ENCODE data around the gene USP44. TPM values are rescaled to one million over a fixed set of nuclear protein-coding genes. Genes with fewer than 3 reads are reported as not detected.
A peak's percentile ranks its signal among the peaks of the same experiment; 100 is the strongest.
"Not testable (repeated sequence)": the region's sequence is repeated elsewhere in the genome, so short reads cannot be mapped to it uniquely, and the experiment has no call there.

USP44 gene
- total RNA-seq, 2 experiments from 2014 or later, result 6.6 to 7.6 TPM

DNA sequence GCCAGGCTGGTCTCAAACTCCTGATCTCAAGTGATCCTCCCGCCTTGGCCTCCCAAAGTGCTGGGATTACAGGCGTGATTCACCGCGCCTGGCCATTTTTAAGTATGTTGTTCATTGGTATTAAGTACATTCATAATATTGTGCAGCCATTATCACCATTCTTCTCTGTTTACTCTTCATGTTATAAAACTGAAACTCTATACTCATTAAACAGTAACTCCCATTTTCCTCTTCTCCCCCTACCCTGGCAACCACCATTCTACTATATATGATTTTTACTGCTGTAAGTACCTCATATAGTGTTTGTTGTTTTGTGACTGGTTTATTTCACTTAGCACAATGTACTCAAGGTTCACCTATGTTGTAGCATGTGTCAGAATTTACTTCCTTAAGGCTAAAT, 54.2 kb downstream of the USP44 start:
- Mint-ChIP-seq H3K4me3 (no peak overlapping the region), H3K9me3 (no peaks in the 10 kb centered on the region), H3K4me1 (ENCODE audit: low read depth) (peaks cover 20% of the 10 kb centered on the region), H3K27me3 (ENCODE audit: low read depth) (no peaks in the 10 kb centered on the region), H3K27ac (no peak overlapping the region), H3K36me3 (ENCODE audit: low read depth) (peaks cover 56% of the 10 kb centered on the region)
- CTCF ChIA-PET, result no interaction called here
- intact Hi-C loops (cut with micrococcal nuclease), result no loop called here
- DNase-seq, result no peak

- intact Hi-C loops (cut with micrococcal nuclease), result no loop called here
Observed at GRCh38 chr12:95495433-95495832, 55.8 kb downstream of the USP44 start.

DNA sequence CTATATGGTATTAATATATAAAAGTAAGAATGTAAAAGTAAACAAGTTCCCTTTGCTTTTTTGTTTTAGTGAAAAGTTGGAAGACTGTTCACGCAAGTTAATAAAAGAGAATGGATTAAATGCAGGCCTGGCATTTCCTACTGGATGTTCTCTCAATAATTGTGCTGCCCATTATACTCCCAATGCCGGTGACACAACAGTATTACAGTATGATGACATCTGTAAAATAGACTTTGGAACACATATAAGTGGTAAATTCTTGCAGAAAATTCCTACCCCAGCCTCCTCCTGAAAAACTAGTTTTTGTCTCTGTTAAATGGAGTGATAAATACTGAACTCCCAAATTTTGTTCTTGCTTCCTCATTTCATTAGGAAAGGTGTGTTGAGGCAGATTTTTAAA, 56.4 kb downstream of the USP44 start:
- DNase-seq, result no peak
- Mint-ChIP-seq H3K27me3 (ENCODE audit: low read depth) (no peaks in the 10 kb centered on the region), H3K9me3 (no peaks in the 10 kb centered on the region), H3K36me3 (ENCODE audit: low read depth) (peaks cover 54% of the 10 kb centered on the region), H3K4me3 (no peak overlapping the region), H3K4me1 (ENCODE audit: low read depth) (peaks cover 11% of the 10 kb centered on the region), H3K27ac (no peak overlapping the region)
- intact Hi-C loops (cut with micrococcal nuclease), result no loop called here
- CTCF ChIA-PET, result no interaction called here

More at GRCh38 chr12:95495433-95495832, 55.8 kb downstream of the USP44 start:
- H3K9me3 Mint-ChIP-seq, result no peaks in the 10 kb centered on the region
- no peak overlapping the region for H3K4me3 Mint-ChIP-seq
- H3K36me3 Mint-ChIP-seq (ENCODE audit: low read depth), result peaks cover 59% of the 10 kb centered on the region
- CTCF ChIA-PET, result no interaction called here
- H3K27ac Mint-ChIP-seq, result no peak overlapping the region
- peaks cover 15% of the 10 kb centered on the region for H3K4me1 Mint-ChIP-seq (ENCODE audit: low read depth)
- no peak for DNase-seq
- no peaks in the 10 kb centered on the region for H3K27me3 Mint-ChIP-seq (ENCODE audit: low read depth)

DNA sequence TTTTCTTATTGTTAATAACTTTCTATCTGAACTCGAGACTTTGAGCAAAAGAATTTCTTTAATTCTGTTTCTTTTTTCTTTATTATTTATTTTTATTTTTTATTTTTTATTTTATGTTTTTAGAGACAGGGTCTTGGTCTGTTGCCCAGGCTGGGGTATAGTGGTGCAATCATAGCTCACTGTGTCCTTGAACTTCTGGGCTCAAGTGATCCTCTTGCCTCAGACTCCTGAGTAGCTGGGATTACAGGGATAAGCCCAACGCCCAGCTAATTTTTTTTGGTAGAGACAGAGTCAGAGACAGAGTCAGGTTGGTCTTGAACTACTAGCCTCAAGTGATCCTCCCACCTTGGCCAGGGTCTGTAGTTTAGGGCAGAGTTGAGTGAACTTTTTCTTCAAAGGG, 58.8 kb downstream of the USP44 start:
- H3K4me3 Mint-ChIP-seq, result no peak overlapping the region
- H3K9me3 Mint-ChIP-seq, result no peaks in the 10 kb centered on the region
- CTCF ChIA-PET, result no interaction called here
- no peak for DNase-seq
- peaks cover 40% of the 10 kb centered on the region for H3K36me3 Mint-ChIP-seq (ENCODE audit: low read depth)
- intact Hi-C loops (cut with micrococcal nuclease), result no loop called here
- no peak overlapping the region for H3K27ac Mint-ChIP-seq
- H3K4me1 Mint-ChIP-seq (ENCODE audit: low read depth), result no peaks in the 10 kb centered on the region
- H3K27me3 Mint-ChIP-seq (ENCODE audit: low read depth), result no peaks in the 10 kb centered on the region

GRCh38 chr12:95487024-95487423, 64.3 kb downstream of the USP44 start:
- Mint-ChIP-seq H3K27me3 (ENCODE audit: low read depth) (no peaks in the 10 kb centered on the region), H3K27ac (no peak overlapping the region), H3K9me3 (no peaks in the 10 kb centered on the region), H3K4me3 (no peak overlapping the region), H3K36me3 (ENCODE audit: low read depth) (peaks cover 28% of the 10 kb centered on the region), H3K4me1 (ENCODE audit: low read depth) (peaks cover 5% of the 10 kb centered on the region)
- CTCF ChIA-PET, result no interaction called here
- intact Hi-C loops (cut with micrococcal nuclease), result no loop called here
- DNase-seq, result no peak

DNA sequence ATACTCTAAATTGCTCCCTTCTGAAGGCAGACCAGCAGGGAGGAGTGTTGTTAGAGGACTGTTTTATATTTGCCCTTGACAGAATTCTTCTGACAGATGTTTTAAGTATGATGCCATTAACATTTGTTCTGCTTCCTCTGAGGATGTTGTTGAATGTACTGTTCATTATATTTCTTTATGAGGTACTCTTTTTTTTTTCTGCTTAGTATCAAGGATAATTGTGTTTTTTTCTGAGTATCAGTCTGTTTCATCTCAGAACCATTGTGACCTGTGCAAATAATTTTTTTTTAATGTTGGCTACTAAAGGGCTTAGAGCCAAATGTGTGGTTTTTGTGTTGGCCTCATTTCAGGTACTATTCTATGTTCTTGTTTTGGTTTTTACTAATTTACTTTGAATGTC, 66.8 kb downstream of the USP44 start:
- CTCF ChIA-PET, result no interaction called here
- no peak overlapping the region for H3K27ac Mint-ChIP-seq
- peaks cover 27% of the 10 kb centered on the region for H3K4me1 Mint-ChIP-seq (ENCODE audit: low read depth)
- H3K9me3 Mint-ChIP-seq, result no peaks in the 10 kb centered on the region
- H3K27me3 Mint-ChIP-seq (ENCODE audit: low read depth), result no peaks in the 10 kb centered on the region
- peaks cover 31% of the 10 kb centered on the region for H3K36me3 Mint-ChIP-seq (ENCODE audit: low read depth)
- DNase-seq, result no peak
- intact Hi-C loops (cut with micrococcal nuclease), result no loop called here
- no peak overlapping the region for H3K4me3 Mint-ChIP-seq

- not testable (repeated sequence) for H3K27ac Mint-ChIP-seq
Observed at GRCh38 chr12:95482564-95482963, 68.7 kb downstream of the USP44 start.

DNA sequence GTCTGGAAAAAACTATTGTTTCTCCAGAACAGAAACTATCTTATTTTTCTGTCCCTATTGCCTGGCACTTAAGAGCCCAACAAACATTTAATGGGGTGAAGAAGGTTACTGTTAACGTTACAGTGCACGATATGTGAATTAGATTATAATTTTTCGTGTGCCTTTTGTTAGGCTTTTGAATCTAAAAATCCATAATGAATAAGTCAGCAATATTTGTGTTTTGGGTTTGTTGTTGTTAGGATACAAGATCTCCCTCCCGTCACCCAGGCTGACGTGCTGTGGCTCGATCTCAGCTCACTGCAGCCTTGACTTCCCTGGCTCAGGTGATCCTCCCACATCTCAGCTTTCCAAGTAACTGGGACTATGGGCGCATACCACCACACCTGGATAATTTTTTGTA, 69.4 kb downstream of the USP44 start:
- Mint-ChIP-seq H3K27ac (no peak overlapping the region), H3K4me3 (no peak overlapping the region), H3K27me3 (ENCODE audit: low read depth) (no peaks in the 10 kb centered on the region), H3K9me3 (no peaks in the 10 kb centered on the region), H3K36me3 (ENCODE audit: low read depth) (peaks cover 44% of the 10 kb centered on the region), H3K4me1 (ENCODE audit: low read depth) (peaks cover 48% of the 10 kb centered on the region)
- CTCF ChIA-PET, result no interaction called here
- intact Hi-C loops (cut with micrococcal nuclease), result no loop called here
- no peak for DNase-seq

More at GRCh38 chr12:95482564-95482963, 68.7 kb downstream of the USP44 start:
- intact Hi-C loops (cut with micrococcal nuclease); CTCF ChIA-PET; DNase-seq; H3K9me3 Mint-ChIP-seq; H3K27me3 Mint-ChIP-seq (ENCODE audit: low read depth); H3K4me3 Mint-ChIP-seq: not testable (repeated sequence)
- Mint-ChIP-seq H3K4me1 (ENCODE audit: low read depth) (peaks cover 46% of the 10 kb centered on the region), H3K36me3 (ENCODE audit: low read depth) (peaks cover 45% of the 10 kb centered on the region)

GRCh38 chr12:95481072-95481471, 70.2 kb downstream of the USP44 start:
- no peaks in the 10 kb centered on the region for H3K27me3 Mint-ChIP-seq (ENCODE audit: low read depth)
- H3K27ac Mint-ChIP-seq, result peak overlapping the region; percentile 63
- CTCF ChIA-PET, result no interaction called here
- intact Hi-C loops (cut with micrococcal nuclease), result no loop called here
- H3K9me3 Mint-ChIP-seq, result no peaks in the 10 kb centered on the region
- H3K36me3 Mint-ChIP-seq (ENCODE audit: low read depth), result peaks cover 47% of the 10 kb centered on the region
- no peak for DNase-seq
- no peak overlapping the region for H3K4me3 Mint-ChIP-seq
- peaks cover 55% of the 10 kb centered on the region for H3K4me1 Mint-ChIP-seq (ENCODE audit: low read depth)

GRCh38 chr12:95480230-95480629, 71.0 kb downstream of the USP44 start:
- peaks cover 64% of the 10 kb centered on the region for H3K4me1 Mint-ChIP-seq (ENCODE audit: low read depth)
- H3K9me3 Mint-ChIP-seq, result no peaks in the 10 kb centered on the region
- H3K4me3 Mint-ChIP-seq, result no peak overlapping the region
- H3K36me3 Mint-ChIP-seq (ENCODE audit: low read depth), result peaks cover 50% of the 10 kb centered on the region
- H3K27me3 Mint-ChIP-seq (ENCODE audit: low read depth), result no peaks in the 10 kb centered on the region
- CTCF ChIA-PET, result no interaction called here
- intact Hi-C loops (cut with micrococcal nuclease), result no loop called here
- DNase-seq, result no peak
- H3K27ac Mint-ChIP-seq, result peak overlapping the region; percentile 63

DNA sequence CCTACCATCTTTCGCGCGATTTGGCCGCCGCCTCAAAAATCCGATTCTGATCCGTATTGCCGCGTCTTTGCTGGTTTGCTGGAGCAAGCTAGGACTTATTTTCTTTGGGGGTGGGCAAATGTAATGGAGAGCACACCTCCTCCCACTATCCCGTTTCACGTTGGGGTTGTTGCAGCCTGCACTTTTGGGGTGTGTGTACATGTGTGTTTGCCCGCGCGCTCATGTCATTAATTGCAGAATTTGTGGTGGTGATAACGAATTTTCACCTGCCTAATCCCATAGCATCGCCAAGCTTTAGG, 76.7 kb downstream of the USP44 start:
- DNase-seq, result no peak
- intact Hi-C loops (cut with micrococcal nuclease), result loop anchor here (1.0 to 10.0 kb wide), 9 partner anchors 47 to 1212 kb away; partner anchors contain the start of genes AMDHD1, CCDC38, FGD6 and NDUFA12
- H3K27me3 Mint-ChIP-seq (ENCODE audit: low read depth), result no peaks in the 10 kb centered on the region
- H3K9me3 Mint-ChIP-seq, result no peaks in the 10 kb centered on the region
- peak overlapping the region; percentile 98 for H3K27ac Mint-ChIP-seq
- peaks cover 37% of the 10 kb centered on the region for H3K36me3 Mint-ChIP-seq (ENCODE audit: low read depth)
- H3K4me1 Mint-ChIP-seq (ENCODE audit: low read depth), result peaks cover 47% of the 10 kb centered on the region
- peak overlapping the region; percentile 96 for H3K4me3 Mint-ChIP-seq
- CTCF ChIA-PET, result interaction anchor here (0.6 kb wide), 1 partner anchor 61 kb away, joined by 4 read pairs; no protein-coding TSS in a partner anchor

- DNase-seq, result peak; percentile 96
- Mint-ChIP-seq H3K27ac (peak within 1 kb of the TSS; percentile 98), H3K36me3 (ENCODE audit: low read depth) (peaks cover 34% of the 10 kb centered on the region), H3K9me3 (no peaks in the 10 kb centered on the region), H3K27me3 (ENCODE audit: low read depth) (no peaks in the 10 kb centered on the region), H3K4me1 (ENCODE audit: low read depth) (peaks cover 42% of the 10 kb centered on the region), H3K4me3 (peak within 1 kb of the TSS; percentile 96)
- CTCF ChIA-PET, result interaction anchor here (0.6 to 1.4 kb wide), 2 partner anchors 60 to 61 kb away, joined by 3 to 4 read pairs; no protein-coding TSS in a partner anchor
- intact Hi-C loops (cut with micrococcal nuclease), result loop anchor here (1.0 to 10.0 kb wide), 11 partner anchors 47 to 1212 kb away; partner anchors contain the start of genes AMDHD1, CCDC38, FGD6 and NDUFA12
Observed at GRCh38 chr12:95473884-95474659, 77.2 kb downstream of the USP44 start, which contains the start of gene METAP2. Gene METAP2 (plus strand): TSS chr12:95474152. CDS start chr12:95474180, 28 bp downstream.
